H9 (cell line): ENCODE measurements around the gene ITGA8. TPM values are rescaled to one million over a fixed set of nuclear protein-coding genes. Genes with fewer than 3 reads are reported as not detected.

Experiments used
- DNase-seq: peaks from one replicate; pipeline ENCODE4 v3.0.0-alpha.2; 2017
- H2AFZ ChIP-seq: one replicate; pipeline ENCODE4 v1.6.1; 2013; ENCODE audit warnings: mild to moderate bottlenecking, low read length, control low read depth, moderate library complexity
- H2AK5ac ChIP-seq: 2 replicates; pipeline ENCODE4 v1.6.1; 2013; ENCODE audit warnings: low read length, control low read depth, mixed read lengths; ENCODE audit not compliant: insufficient read length
- H2BK120ac ChIP-seq: one replicate; pipeline ENCODE4 v1.6.1; 2013; ENCODE audit warnings: low read depth, mild to moderate bottlenecking, low read length, control low read depth, inconsistent platforms; ENCODE audit not compliant: poor library complexity, severe bottlenecking
- H2BK12ac ChIP-seq: 2 replicates; pipeline ENCODE4 v1.6.1; 2013; ENCODE audit warnings: low read length, control low read depth, mixed read lengths, low read depth; ENCODE audit not compliant: insufficient read length
- H2BK15ac ChIP-seq: 2 replicates; pipeline ENCODE4 v1.6.1; 2013; ENCODE audit warnings: low read depth, low read length, control low read depth
- H2BK20ac ChIP-seq: one replicate; pipeline ENCODE4 v1.6.1; 2013; ENCODE audit warnings: low read depth, mild to moderate bottlenecking, low read length, control low read depth, inconsistent platforms; ENCODE audit not compliant: poor library complexity, severe bottlenecking
- H2BK5ac ChIP-seq: 2 replicates; pipeline ENCODE4 v1.6.1; 2013; ENCODE audit warnings: low read length, control low read depth, mixed read lengths; ENCODE audit not compliant: insufficient read length
- H3K14ac ChIP-seq: 2 replicates; pipeline ENCODE4 v1.6.1; 2013; ENCODE audit warnings: low read length, control low read depth; ENCODE audit not compliant: insufficient read depth
- H3K18ac ChIP-seq: 2 replicates; pipeline ENCODE4 v1.6.1; 2013; ENCODE audit warnings: low read depth, mild to moderate bottlenecking, mixed read lengths, low read length, control low read depth; ENCODE audit not compliant: insufficient read length
- H3K23ac ChIP-seq: 2 replicates; pipeline ENCODE4 v1.6.1; 2013; ENCODE audit warnings: low read length, control low read depth, mixed read lengths, low read depth; ENCODE audit not compliant: insufficient read length
- H3K23me2 ChIP-seq: 2 replicates; pipeline ENCODE4 v1.6.1; 2013; ENCODE audit warnings: low read depth, mild to moderate bottlenecking, mixed read lengths, low read length, control low read depth; ENCODE audit not compliant: insufficient read length, poor library complexity, severe bottlenecking
- H3K27ac ChIP-seq: 2 replicates; pipeline ENCODE4 v1.5.1; 2013; ENCODE audit warnings: low read length, control low read depth, mixed read lengths, low read depth; ENCODE audit not compliant: insufficient read length
- H3K27me3 ChIP-seq: 2 replicates; pipeline ENCODE4 v1.6.1; 2013; ENCODE audit warnings: low read length, control low read depth, inconsistent platforms; ENCODE audit not compliant: insufficient read depth
- H3K4ac ChIP-seq: 2 replicates; pipeline ENCODE4 v1.6.1; 2013; ENCODE audit warnings: low read depth, mild to moderate bottlenecking, control low read depth, inconsistent platforms, low read length, moderate library complexity
- H3K4me1 ChIP-seq: 2 replicates; pipeline ENCODE4 v1.6.1; 2013; ENCODE audit warnings: low read length, control low read depth, inconsistent platforms; ENCODE audit not compliant: insufficient read depth
- H3K4me2 ChIP-seq: 2 replicates; pipeline ENCODE4 v1.6.1; 2013; ENCODE audit warnings: low read length, control low read depth, mixed read lengths; ENCODE audit not compliant: insufficient read length, insufficient read depth
- H3K56ac ChIP-seq: 2 replicates; pipeline ENCODE4 v1.6.1; 2013; ENCODE audit warnings: low read depth, mild to moderate bottlenecking, mixed read lengths, low read length, control low read depth; ENCODE audit not compliant: insufficient read length
- H3K79me1 ChIP-seq: 2 replicates; pipeline ENCODE4 v1.6.1; 2013; ENCODE audit warnings: low read depth, mild to moderate bottlenecking, moderate library complexity, low read length, control low read depth, inconsistent platforms; ENCODE audit not compliant: insufficient read depth, poor library complexity, severe bottlenecking
- H3K79me2 ChIP-seq: 2 replicates; pipeline ENCODE4 v1.6.1; 2013; ENCODE audit warnings: low read length, control low read depth, inconsistent platforms; ENCODE audit not compliant: insufficient read depth
- H3K9ac ChIP-seq: 2 replicates; pipeline ENCODE4 v1.6.1; 2013; ENCODE audit warnings: low read length, control low read depth, mixed read lengths; ENCODE audit not compliant: insufficient read length; ENCODE audit errors: extremely low read depth
- H3K9me3 ChIP-seq: one replicate; pipeline ENCODE4 v1.6.1; 2013; ENCODE audit warnings: low read depth, low read length, inconsistent platforms; ENCODE audit not compliant: control insufficient read depth
- H3T11ph ChIP-seq: one replicate; pipeline ENCODE4 v1.6.1; 2013; ENCODE audit warnings: mild to moderate bottlenecking, low read length, control low read depth, inconsistent platforms
- H4K20me1 ChIP-seq: one replicate; pipeline ENCODE4 v1.6.1; 2013; ENCODE audit not compliant: control insufficient read depth, insufficient read length, insufficient read depth
- H4K5ac ChIP-seq: 2 replicates; pipeline ENCODE4 v1.6.1; 2013; ENCODE audit warnings: low read depth, mild to moderate bottlenecking, mixed read lengths, low read length, control low read depth; ENCODE audit not compliant: insufficient read length
- H4K8ac ChIP-seq: replicated peaks from 2 replicates; pipeline ENCODE4 v1.6.1; 2013; ENCODE audit warnings: low read length, control low read depth, mixed read lengths, low read depth; ENCODE audit not compliant: insufficient read length
- H4K91ac ChIP-seq: 2 replicates; pipeline ENCODE4 v1.6.1; 2013; ENCODE audit warnings: low read depth, mild to moderate bottlenecking, moderate library complexity, mixed read lengths, low read length, control low read depth; ENCODE audit not compliant: insufficient read length
- H3K27ac Mint-ChIP-seq, 3 experiments: 2 replicates in 2 of 3; 3 replicates in 1 of 3; pipeline ENCODE4 v1.8.0; 2020 to 2021; ENCODE audit warnings: mixed read lengths in 3 of 3, mild to moderate bottlenecking in 1 of 3, moderate library complexity in 1 of 3
- H3K27me3 Mint-ChIP-seq: 2 replicates; pipeline ENCODE4 v1.8.0; 2021; ENCODE audit warnings: low read depth, mild to moderate bottlenecking, moderate library complexity, mixed read lengths
- H3K36me3 Mint-ChIP-seq, 3 experiments: 2 replicates in 2 of 3; 3 replicates in 1 of 3; pipeline ENCODE4 v1.8.0; 2020 to 2021; ENCODE audit warnings: low read depth in 3 of 3, mixed read lengths in 3 of 3; ENCODE audit not compliant: insufficient read depth in 1 of 3
- H3K4me1 Mint-ChIP-seq, 2 experiments: 2 replicates each; pipeline ENCODE4 v1.8.0; 2020; ENCODE audit warnings: mixed read lengths in 2 of 2
- H3K4me3 Mint-ChIP-seq, 2 experiments: 2 replicates in 1 of 2; 3 replicates in 1 of 2; pipeline ENCODE4 v1.8.0; 2020 to 2021; ENCODE audit warnings: mild to moderate bottlenecking in 2 of 2, mixed read lengths in 2 of 2, moderate library complexity in 1 of 2
- H3K9me3 Mint-ChIP-seq, 2 experiments: 2 replicates in 1 of 2; 3 replicates in 1 of 2; pipeline ENCODE4 v1.8.0; 2020; ENCODE audit warnings: mild to moderate bottlenecking in 2 of 2, mixed read lengths in 2 of 2, moderate library complexity in 1 of 2
- CTCF ChIP-seq: fragments of 200-600 bp; sonication (generic); conservative IDR thresholded peaks from 3 replicates; pipeline ENCODE4 v1.8.0; 2021; ENCODE audit warnings: antibody characterized with exemption, mild to moderate bottlenecking
- WGBS: extraction: QIAGEN DNeasy Blood & Tissue Kit; methylation state at CpG from one replicate; pipeline ENCODE4 v1.1.7; 2013; ENCODE audit warnings: missing lambda C conversion rate, low lambda C conversion rate, mixed read lengths; ENCODE audit not compliant: insufficient read length; ENCODE audit errors: extremely low coverage; 5-methylcytosine and 5-hydroxymethylcytosine counted together
- total RNA-seq: library from RNA; stranded (reverse); gene quantifications from 2 replicates; pipeline ENCODE4 v1.2.1, GENCODE V29; 2021

ITGA8 gene
- total RNA-seq, 1 experiment from 2014 or later: not detected

GRCh38 chr10:15652117-15652516, 67.6 kb downstream of the ITGA8 start:
- DNase-seq: no peak
- no peak overlapping the region for H3K18ac ChIP-seq
- no peak for TF ChIP-seq CTCF
- no peak overlapping the region for H4K8ac ChIP-seq
- Mint-ChIP-seq H3K27me3 (no peaks in the 10 kb centered on the region), H3K4me3 (no peak overlapping the region), H3K27ac (peak overlapping the region in 1 of 3 experiments; percentile 29; a peak in 1 of 7 replicates), H3K4me1 (0 out of 4 replicates have a peak, but pooled peaks cover 0 to 3% of the 10 kb centered on the region in 2 experiments), H3K36me3 (no peaks in the 10 kb centered on the region), H3K9me3 (no peaks in the 10 kb centered on the region)
- no peak overlapping the region for H3K4me2 ChIP-seq
- no peak overlapping the region for H3K9ac ChIP-seq
- H2BK120ac ChIP-seq: no peak overlapping the region
- no CpG with 5 or more reads among the region's 7 CpGs for WGBS
- H2AFZ ChIP-seq: no peak overlapping the region
- H3K9me3 ChIP-seq: no peaks in the 10 kb centered on the region
- H3K4ac ChIP-seq: no peak overlapping the region
- no peak overlapping the region for H3K56ac ChIP-seq
- no peak overlapping the region for H3K14ac ChIP-seq
- H3K79me2 ChIP-seq: no peaks in the 10 kb centered on the region
- no peak overlapping the region for H2BK15ac ChIP-seq
- no peak overlapping the region for H2AK5ac ChIP-seq
- no peaks in the 10 kb centered on the region for H3K4me1 ChIP-seq
- no peak overlapping the region for H4K91ac ChIP-seq
- H3K23me2 ChIP-seq: no peaks in the 10 kb centered on the region
- H2BK5ac ChIP-seq: no peak overlapping the region
- H3K23ac ChIP-seq: no peak overlapping the region
- H3K27me3 ChIP-seq: no peaks in the 10 kb centered on the region
- H3K27ac ChIP-seq: no peak overlapping the region
- no peak overlapping the region for H4K5ac ChIP-seq
- H3K79me1 ChIP-seq: no peaks in the 10 kb centered on the region
- H2BK20ac ChIP-seq: no peak overlapping the region
- H2BK12ac ChIP-seq: no peak overlapping the region
- no peaks in the 10 kb centered on the region for H4K20me1 ChIP-seq
- no peak overlapping the region for H3T11ph ChIP-seq
